Activated CD8-positive, alpha-beta memory T cell treated with anti-CD3 and anti-CD28 coated beads for 48 hours (primary cell): ENCODE data around the gene DUSP14.

Experiments
- DNase-seq, 3 experiments: peaks; one replicate each; pipeline ENCODE4 v3.0.0-alpha.2; 2020; ENCODE audit warnings: low read depth in 2 of 3, low spot score in 2 of 3

DUSP14 gene

GRCh38 chr17:37512442-37513068 is 22.9 kb downstream of the DUSP14 start:
- DNase-seq, result no peak

DNA sequence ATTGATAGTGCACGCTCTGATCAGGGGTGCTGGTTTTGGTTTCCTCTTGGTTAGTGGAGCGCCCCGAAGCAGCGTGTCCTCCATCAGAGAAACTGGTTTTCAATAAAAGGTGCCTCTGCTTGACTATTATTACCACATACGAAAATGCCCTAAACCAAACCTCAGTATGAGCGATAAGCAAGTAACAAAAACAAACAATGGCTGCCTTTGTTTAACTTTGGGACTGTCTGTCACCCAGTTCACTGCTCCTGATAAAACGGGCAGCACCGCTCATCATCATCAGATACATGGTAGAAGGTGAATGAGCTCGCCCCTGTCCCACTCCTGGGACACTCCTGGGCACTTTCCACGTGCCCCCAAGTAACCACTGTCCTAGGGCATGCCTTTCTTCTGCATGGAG is 24.0 kb downstream of the DUSP14 start:
- no peak for DNase-seq

DNA sequence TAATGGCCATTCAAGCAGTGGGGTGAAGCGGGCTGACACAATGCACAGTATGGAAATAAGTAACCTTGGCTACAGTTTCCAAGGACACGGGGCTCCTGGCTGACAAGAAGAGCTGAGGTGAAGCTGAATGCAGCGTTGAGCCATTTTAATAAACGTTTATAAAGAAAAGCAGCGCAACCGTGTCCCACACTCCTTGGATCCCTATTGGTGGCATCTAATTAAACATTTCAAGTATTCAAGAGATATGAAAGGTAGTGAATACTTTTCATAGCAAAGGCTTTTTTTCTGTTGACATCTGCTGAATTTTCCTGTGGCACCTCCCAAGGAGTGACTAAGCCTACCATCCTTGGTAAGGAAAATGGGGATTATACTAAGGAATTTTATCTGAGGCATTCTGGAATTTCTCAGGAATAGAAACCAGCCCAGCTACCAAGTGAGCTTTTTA is 26.5 kb downstream of the DUSP14 start:
- no peak for DNase-seq

DNA sequence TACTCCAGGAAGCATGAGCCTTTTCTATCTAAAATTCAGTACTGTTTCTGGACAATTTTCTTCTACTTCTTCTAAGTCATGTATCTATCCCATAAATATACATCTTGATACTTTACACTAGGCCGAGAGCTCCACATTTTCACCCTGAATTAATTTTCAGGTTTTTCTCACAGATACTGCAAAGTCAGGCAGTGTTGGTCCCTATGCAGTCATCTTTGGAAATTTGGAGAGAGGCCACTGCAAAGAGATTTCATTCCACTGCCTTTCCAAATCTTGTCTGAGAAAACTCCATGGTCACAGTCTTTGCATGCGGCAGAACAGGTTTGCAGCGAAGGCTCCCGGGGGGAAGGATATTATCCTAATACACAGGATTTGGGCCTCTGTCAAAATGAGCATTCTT is 28.2 kb downstream of the DUSP14 start:
- DNase-seq, result no peak

DNA sequence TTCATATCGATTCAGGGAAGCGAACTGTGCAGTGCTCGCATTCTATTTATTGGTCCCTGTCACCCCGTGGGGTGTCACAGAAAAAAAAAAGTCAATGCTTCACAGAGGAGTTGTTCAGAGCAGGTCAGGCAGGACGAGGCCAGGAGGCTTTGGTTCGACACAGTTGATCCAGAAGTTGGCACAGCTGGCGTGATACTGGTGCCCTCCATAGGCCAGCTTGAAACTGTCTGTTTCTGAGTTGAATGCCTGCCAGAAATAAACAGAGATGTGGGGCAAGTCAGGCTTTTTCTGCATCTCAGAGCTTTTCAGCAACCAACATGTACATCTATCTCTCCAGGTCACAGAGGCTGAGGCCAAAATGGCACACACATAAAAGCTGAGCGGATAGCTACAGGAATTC is 29.1 kb downstream of the DUSP14 start:
- DNase-seq, result no peak

GRCh38 chr17:37519251-37519985 is 29.7 kb downstream of the DUSP14 start:
- DNase-seq, result no peak

DNA sequence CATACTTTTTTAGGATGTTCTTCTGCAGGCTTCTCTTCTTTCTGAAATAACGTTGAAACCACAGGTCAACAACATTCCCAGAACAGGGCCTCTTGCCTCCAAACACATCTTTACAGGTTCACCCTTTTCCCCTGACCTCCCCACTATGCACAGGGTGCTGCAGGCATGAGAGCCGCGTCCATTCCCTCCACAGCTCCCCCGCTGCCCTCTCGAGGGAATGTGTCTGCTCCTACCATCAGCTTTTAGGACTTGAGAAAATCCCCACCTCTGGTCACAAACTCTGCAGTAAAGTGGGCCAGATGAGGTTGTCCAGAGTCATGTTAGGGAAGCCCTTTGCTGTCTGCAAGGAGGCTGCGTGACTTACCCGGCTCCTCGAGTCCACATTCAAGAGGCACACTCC is 30.5 kb downstream of the DUSP14 start:
- DNase-seq, result no peak

- DNase-seq, result no peak
Measured at GRCh38 chr17:37521821-37522220, 32.1 kb downstream of the DUSP14 start.

- DNase-seq, result no peak
Measured at GRCh38 chr17:37523715-37524219, 34.1 kb downstream of the DUSP14 start.

DNA sequence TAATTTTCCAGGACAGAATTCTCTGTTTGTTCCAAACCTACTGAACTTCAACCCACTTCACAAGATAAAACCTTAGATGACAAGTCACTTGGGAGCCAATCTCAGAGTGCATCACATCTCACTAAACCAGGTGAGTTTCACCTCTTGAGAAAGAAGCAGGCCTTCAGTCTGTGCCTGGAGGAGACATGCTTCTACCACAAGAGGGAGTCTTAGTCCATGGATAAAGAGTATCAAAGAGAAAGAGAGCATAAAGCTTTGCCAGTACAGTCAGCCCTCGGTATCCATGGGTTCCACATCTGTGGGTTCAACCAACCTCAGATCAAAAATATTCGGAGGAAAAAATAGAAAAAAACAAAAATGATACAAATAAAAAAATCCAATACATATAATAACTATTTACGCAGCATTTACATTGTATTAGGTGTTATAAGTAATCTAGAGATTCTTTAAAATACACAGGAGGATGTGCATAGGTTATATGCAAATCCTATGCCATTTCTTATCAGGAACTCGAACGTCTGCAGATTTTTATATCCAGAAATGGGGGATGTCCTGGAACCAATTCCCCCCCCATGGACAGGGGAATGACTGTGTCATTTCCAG is 37.7 kb downstream of the DUSP14 start:
- no peak for DNase-seq

- DNase-seq, result no peak
Measured at GRCh38 chr17:37530420-37530819, 40.7 kb downstream of the DUSP14 start.

DNA sequence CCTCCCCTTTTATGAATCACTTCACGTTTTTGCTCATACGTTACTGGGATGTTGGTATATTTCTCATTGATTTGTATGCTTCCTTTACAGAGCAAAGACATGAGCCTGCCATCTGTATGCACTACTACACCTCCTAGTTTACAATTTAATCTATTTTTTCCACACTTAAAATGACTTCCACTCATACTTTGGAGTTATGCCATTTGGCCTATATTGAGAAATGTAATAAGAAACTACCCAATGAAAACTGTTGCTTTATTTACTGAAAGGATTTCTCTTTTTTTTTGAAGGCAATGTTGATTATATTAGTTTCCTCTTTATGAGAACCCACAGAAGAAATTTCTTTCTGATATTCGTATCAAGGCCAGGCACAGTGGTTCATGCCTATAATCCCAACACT is 43.1 kb downstream of the DUSP14 start:
- no peak for DNase-seq

DNA sequence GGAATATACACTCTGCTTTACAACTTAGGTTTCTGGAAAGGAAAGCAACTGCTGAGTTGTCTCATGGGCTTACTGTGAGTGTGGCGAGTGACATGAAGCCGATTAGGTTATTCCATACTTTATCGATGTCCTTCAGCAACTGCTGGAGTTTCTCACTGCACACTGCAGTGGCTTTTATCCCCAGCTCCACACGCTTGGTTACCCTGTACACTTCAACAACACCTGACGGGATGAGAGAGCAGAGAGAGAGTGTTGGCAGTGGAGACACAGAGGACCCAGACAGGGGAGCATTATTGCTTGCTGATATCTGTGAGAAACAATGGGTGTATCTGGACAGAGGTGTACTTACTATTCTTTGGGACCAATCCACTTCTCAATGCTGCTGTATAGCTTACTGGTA is 46.2 kb downstream of the DUSP14 start:
- DNase-seq, result no peak

DNA sequence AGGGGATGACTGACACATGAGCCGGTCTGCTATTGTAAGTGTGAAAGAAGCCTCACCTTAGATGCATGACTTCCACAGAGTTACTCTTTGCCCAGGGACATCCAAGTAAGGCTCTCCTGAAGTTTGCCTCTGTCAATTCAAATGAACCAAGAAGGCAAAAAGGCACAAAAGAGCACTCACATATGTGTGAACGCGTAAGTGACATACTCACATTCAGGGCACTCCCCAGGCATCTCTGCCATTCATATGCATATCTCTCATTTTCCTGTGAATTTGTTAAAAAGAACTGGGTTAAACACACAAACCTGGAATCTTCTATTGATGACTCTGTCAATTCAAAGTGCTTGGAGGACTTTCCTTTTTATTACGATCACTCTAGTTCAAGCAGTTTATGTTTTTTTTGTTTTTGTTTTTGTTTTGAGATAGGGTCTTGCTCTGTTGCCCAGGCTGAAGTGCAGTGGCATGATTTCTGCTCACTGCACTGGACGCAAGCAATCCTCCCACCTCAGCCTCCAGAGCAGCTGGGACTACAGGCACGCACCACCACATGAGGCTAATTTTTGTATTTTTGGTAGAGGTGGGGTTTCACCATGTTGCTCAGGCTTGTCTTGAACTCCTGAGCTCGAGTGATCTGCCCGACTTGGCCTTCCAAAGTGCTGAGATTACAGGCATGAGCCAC is 49.4 kb downstream of the DUSP14 start:
- no peak for DNase-seq

- DNase-seq, result no peak
Measured at GRCh38 chr17:37541880-37542660, 52.4 kb downstream of the DUSP14 start.

- no peak for DNase-seq
Measured at GRCh38 chr17:37543637-37544052, 54.0 kb downstream of the DUSP14 start.

GRCh38 chr17:37545486-37545885 is 55.8 kb downstream of the DUSP14 start:
- no peak for DNase-seq

GRCh38 chr17:37546302-37546701 is 56.6 kb downstream of the DUSP14 start:
- no peak for DNase-seq

DNA sequence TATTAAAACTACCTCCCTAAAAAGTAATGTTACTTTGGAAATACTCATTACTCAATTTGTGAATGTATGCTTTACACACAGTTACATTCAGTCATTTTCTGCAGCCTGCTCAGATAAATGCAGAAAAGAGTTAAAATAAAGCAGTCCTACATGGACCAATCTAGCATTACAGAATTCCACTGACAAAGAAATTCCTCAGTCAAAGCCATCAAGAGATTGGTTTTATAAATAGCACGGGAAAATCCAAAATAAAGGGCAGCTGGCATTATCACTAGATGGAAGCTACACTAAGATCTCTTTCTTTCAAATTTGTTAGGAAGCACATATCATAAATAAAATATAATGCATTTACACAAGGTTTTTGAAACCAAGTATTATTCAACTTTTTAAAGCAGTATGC is 58.3 kb downstream of the DUSP14 start:
- DNase-seq, result no peak

DNA sequence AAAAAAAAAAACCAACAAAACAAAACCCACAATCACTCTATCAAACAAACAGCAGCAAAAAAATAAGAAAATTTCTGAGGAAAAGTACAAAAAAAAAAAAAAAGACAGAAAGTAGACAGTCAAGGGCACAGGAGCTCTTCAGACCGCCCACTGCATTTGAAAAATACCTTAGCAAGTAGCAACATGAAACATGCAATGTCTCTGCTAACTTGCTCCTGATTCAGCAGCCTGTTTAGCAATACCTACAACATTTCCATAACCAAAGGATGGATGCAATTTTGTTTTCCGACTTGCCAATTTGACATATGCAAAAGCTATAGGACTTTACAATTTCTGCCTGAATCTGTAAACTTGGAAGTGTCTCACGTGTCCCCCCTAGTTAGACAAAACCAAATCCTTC is 62.1 kb downstream of the DUSP14 start:
- DNase-seq, result no peak

DNA sequence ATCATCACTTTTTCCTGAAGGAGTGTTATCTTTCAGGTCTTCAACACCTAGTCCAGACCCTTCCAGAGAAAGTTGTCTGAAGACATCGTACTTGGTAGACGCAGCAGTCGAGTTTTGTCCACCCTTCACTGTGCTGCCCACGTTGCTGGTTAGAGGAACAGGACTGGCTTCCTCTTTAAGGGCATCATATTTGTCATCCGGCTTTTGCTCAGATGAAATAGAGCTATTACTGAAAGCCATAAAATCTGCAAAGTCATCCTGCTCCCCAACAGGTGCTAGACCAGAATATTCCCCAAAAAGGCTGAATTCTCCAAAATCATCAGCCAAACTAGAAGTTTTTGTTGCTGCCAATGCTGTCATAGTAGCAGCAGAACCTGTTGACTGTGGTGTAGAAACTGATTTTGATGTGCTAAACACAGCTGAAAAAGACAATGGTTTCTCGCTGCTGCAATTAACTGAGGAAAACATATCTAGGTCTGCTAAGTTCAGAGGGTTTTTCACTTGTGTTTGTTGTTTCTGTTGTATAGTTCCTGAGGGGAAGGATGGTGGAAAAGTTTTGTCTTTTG is 63.8 kb downstream of the DUSP14 start:
- DNase-seq, result no peak
